Omental fat pad (tissue), 4 donors: ENCODE results near the gene BAMBI. TPM values are rescaled to one million over a fixed set of nuclear protein-coding genes. Genes with fewer than 3 reads are reported as not detected.

Source experiments
- ATAC-seq: fragments of 150-250 bp; one replicate; pipeline ENCODE4 v1.9.1; 2016; ENCODE audit warnings: mild to moderate bottlenecking, moderate library complexity; ENCODE audit not compliant: low FRiP score
- DNase-seq: peaks from one replicate; pipeline ENCODE4 v3.0.0-alpha.2; 2019; ENCODE audit warnings: low spot score
- CTCF ChIP-seq, 3 donors: fragments of 450-650 bp; IDR thresholded peaks; one replicate each; pipeline ENCODE4 v1.5.1; 2016 to 2017; ENCODE audit warnings: antibody characterized with exemption in 3 of 3, mild to moderate bottlenecking in 3 of 3, moderate library complexity in 2 of 3
- total RNA-seq, 4 donors: library from RNA; depleted of rRNA; stranded (reverse); fragments of >200 nt; gene quantifications; one replicate each; pipeline ENCODE4 v1.1.0, GENCODE V29; 2016

The BAMBI gene
- total RNA-seq, 4 donors from 2014 or later = 6.9 to 20.5 (median 13.3) TPM

DNA sequence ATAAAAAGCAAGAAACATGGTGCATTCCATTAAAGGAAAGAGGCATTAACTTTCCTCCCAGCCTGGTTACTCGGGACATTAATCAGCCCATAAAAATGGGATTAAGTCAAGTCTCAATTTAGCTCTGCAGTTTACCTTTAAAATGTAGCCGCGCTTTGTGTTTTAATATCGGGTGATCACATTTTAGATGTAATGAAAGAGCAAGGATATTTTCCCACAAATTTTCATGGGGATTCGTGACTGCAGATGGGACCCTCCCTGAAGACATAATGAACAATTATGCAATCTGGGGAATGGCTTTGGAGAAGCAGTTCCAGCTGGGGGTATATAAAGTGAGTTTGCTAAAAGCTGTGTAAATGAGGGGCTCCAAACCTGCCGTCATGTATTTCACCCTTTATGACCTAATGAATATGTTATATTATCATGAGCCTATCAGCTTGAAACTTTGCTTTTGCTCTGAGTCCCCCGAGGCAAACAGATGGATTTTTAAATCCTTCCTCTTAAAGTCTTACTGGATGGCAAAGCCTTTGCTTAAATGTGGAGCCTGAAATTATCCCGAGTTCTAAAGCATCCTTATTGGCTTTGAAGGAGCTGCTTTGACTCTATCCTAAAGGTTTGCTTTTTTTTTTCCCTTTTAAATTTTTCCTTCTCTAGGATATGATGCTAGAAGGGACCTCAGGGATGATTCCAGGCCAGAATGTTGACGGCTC, 31.8 kb downstream of the BAMBI start:
- TF ChIP-seq CTCF (IDR thresholded peaks at IDR 0.05) = no peak
- ATAC-seq = no peak
- DNase-seq = no peak

GRCh38 chr10:28710202-28710886, 33.0 kb downstream of the BAMBI start:
- no peak for TF ChIP-seq CTCF (IDR thresholded peaks at IDR 0.05)
- ATAC-seq = no peak
- DNase-seq = no peak

DNA sequence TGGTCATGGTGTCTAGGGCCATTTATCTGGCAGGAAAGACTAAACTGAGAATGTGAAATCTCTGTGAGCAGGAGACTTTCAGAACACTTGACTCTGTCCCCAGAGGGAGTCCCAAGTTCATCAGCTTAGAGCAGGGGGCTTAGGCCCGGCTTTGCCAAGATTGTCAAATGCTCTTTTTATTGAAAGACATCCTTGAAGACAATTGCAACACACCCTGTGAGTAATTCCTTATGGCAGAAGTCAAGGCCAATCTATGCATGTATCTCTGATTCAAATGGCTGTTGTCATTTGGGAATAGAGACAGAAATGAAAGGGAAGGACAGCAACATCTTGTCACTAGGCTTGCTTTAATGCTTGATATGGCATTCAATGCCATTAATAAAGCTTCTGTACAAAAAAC, 33.7 kb downstream of the BAMBI start:
- no peak for ATAC-seq
- no peak for TF ChIP-seq CTCF (IDR thresholded peaks at IDR 0.05)
- no peak for DNase-seq

GRCh38 chr10:28711776-28712175, 34.5 kb downstream of the BAMBI start:
- DNase-seq = no peak
- no peak for TF ChIP-seq CTCF (IDR thresholded peaks at IDR 0.05)
- ATAC-seq = no peak

DNA sequence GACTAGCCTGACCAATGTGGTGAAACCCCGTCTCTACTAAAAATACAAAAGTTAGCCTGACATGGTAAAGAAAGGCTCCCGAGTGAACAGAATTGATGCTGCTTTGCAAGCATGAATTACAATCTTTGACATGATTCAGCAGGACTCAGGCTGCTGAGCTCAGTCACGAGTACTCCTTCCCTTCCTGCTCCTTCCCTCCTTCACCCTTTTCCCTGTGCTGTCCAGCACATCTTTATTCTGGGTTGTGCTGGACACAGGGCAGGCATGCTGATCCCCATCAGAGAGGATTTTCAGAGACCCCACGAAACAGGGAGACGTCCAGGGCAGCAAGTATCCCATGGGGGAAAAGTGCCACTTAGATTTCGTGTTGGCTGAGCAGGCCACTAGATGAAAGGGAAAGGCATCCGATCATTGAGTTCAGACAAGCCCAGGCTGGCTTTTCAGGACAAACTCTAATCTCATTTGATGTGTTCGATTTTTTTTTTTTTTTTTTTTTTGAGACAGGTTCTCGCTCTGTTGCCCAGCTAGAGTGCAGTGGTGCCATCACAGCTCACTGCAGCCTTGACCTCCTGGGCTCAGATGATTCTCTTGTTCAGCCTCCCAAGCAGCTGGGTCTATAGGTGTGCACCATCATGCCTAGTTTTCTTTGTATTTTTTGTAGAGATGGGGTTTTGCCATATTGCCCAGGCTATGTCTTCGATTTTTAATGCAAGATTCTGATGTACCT, 36.5 kb downstream of the BAMBI start:
- TF ChIP-seq CTCF (IDR thresholded peaks at IDR 0.05) = no peak
- no peak for DNase-seq
- no peak for ATAC-seq

DNA sequence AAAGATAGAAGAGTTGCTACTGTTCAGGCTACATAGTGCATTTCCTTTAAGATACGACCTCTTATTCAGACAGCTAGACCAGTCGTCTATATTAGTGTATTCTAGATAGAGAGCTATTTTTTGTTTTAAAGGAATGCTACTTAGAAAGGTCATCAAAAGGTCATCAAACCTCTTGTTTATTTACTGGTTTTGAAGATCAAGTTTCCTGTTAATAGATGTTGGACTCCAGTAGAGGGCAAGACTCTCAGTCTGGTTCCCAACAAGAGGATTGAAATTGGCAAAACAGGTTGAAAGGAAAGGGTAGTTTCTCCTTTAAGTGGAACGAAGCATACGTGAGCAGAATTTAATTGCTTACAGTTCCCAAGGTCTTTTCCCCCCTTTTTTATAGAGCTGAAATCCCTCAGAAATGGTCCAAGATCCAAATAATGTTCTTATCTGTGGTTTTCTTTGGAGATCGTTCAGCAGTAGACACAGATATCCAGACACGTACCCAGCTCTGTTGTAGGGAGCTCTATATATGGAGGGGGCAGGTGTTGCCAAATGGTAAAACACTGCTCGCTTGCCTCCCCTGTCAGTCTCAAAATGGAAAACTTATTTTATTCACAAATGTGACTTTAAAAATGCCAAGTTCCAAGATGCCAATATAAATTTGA, 37.2 kb downstream of the BAMBI start:
- TF ChIP-seq CTCF (IDR thresholded peaks at IDR 0.05) = no peak
- DNase-seq (no peak), ATAC-seq (no peak)
